ENCODE results near the gene DMRTA2.
A peak's percentile ranks its signal among the peaks of the same experiment; 100 is the strongest.
"Not testable (repeated sequence)": the region's sequence is repeated elsewhere in the genome, so short reads cannot be mapped to it uniquely, and the experiment has no call there.

The DMRTA2 gene

GRCh38 chr1:50422675-50422945 lies 633 bp downstream of the DMRTA2 start:
- DNase-seq = no peak

GRCh38 chr1:50421768-50422674 lies 1.2 kb downstream of the DMRTA2 start:
- DNase-seq = no peak

GRCh38 chr1:50421366-50421748 lies 1.9 kb downstream of the DMRTA2 start:
- no peak for DNase-seq

- DNase-seq = peak; percentile 53
These were observed 2.4 kb downstream of the DMRTA2 start for GRCh38 chr1:50420689-50421365.

GRCh38 chr1:50419907-50420677 lies 3.2 kb downstream of the DMRTA2 start:
- DNase-seq = peak; percentile 4

GRCh38 chr1:50419192-50419906 lies 3.9 kb downstream of the DMRTA2 start:
- peak; percentile 18 for DNase-seq

GRCh38 chr1:50418600-50419109 lies 4.6 kb downstream of the DMRTA2 start:
- DNase-seq = peak; percentile 19

- no peak for DNase-seq
These were observed 5.2 kb downstream of the DMRTA2 start for GRCh38 chr1:50417946-50418599.

GRCh38 chr1:50417507-50417906 lies 5.7 kb downstream of the DMRTA2 start:
- DNase-seq = peak; percentile 15

GRCh38 chr1:50416553-50417453 lies 6.4 kb downstream of the DMRTA2 start:
- DNase-seq = peak; percentile 11

GRCh38 chr1:50416150-50416527 lies 7.1 kb downstream of the DMRTA2 start:
- peak; percentile 3 for DNase-seq

GRCh38 chr1:50415235-50416149 lies 7.8 kb downstream of the DMRTA2 start:
- DNase-seq = peak; percentile 2

- no peak for DNase-seq
These were observed 8.4 kb downstream of the DMRTA2 start for GRCh38 chr1:50414853-50415234.

- no peak for DNase-seq
These were observed 10.3 kb downstream of the DMRTA2 start for GRCh38 chr1:50412813-50413476.

- DNase-seq = no peak
These were observed 17.4 kb downstream of the DMRTA2 start for GRCh38 chr1:50405814-50406213.

GRCh38 chr1:50393522-50394120 lies 29.6 kb downstream of the DMRTA2 start:
- no peak for DNase-seq

GRCh38 chr1:50381551-50381950 lies 41.7 kb downstream of the DMRTA2 start:
- not testable (repeated sequence) for DNase-seq

- no peak for DNase-seq
These were observed 44.5 kb downstream of the DMRTA2 start for GRCh38 chr1:50378770-50379169.

GRCh38 chr1:50373532-50373931 lies 49.7 kb downstream of the DMRTA2 start:
- no peak for DNase-seq

All from stimulated activated CD4-positive, alpha-beta T cell treated with anti-CD3 and anti-CD28 coated beads, Interleukin-15, amount 100 ng/mL, for 24 hours (primary cell).